ENCODE data around the gene CUTA. TPM values are rescaled to one million over a fixed set of nuclear protein-coding genes. Genes with fewer than 3 reads are reported as not detected.

The CUTA gene
- total RNA-seq, 2 experiments from 2014 or later: 164 to 175 TPM

DNA sequence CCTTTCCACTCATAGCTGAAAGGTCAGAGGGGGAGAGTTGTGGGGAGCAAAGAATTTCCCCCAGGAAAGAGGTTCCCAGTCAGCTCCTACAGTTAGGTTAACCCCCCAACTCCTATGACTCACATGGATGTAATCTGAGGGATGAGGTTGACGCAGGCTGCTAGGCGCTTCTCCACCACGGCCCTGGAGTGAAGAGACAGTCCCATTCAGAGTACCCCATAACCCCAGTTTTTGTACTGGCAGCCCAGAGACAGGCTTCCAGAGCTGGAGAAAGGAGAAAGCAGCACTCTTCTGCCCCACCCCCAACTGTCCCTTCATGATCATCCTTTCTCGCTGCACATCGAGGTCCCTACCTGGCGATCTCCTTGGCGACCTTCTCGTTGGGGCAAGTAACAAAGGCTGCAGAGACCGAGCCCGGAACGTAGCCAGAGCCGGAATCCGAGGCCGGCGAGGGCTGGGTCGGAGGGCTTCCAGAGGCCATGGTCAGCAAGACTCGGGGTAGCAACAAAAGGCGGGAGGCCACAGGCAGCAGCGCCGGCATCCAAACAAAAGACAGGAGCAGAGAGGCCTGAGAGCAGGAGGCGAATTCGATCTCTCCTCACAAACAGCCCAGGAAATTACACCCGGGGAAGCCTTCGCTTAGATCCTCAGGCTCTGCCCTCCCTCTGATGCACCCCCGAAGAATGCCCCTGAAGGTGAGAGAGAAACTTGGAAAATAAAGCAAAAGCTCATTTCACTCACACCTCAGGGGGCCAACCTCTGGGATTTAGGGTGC, 592 bp downstream of the CUTA start:
- ChIA-PET CTCF (ENCODE audit: unreplicated experiment) (no interaction called here), POLR2A (interaction anchor here (0.6 to 1.6 kb wide), 2 partner anchors 12 to 85 kb away, joined by 3 to 4 read pairs; no protein-coding TSS in a partner anchor)
- Histone ChIP-seq H3K9me2 (ENCODE audit: insufficient read depth, low read length) (no peaks in the 10 kb centered on the region), H3K36me3 (ENCODE audit: insufficient read depth, low read length) (peaks cover 40% of the 10 kb centered on the region), H3K9me3 (ENCODE audit: low read length) (no peaks in the 10 kb centered on the region), H3K4me3 (ENCODE audit: low read depth, low read length, poor library complexity, severe bottlenecking) (peak overlapping the region; percentile 77), H3K4me2 (ENCODE audit: low read length) (peak overlapping the region; percentile 98), H3K27ac (ENCODE audit: low read depth, low read length, poor library complexity, severe bottlenecking) (peak overlapping the region; percentile 52), H3K79me2 (ENCODE audit: insufficient read depth, low read depth, low read length) (peaks cover 21% of the 10 kb centered on the region; the same call in 1 of the 2 replicates), H4K20me1 (ENCODE audit: insufficient read depth, low read length) (peaks cover 6% of the 10 kb centered on the region; the same call in 1 of the 2 replicates), H3K4me1 (ENCODE audit: insufficient read depth, low read length, poor library complexity, severe bottlenecking) (peaks cover 58% of the 10 kb centered on the region), H2AFZ (ENCODE audit: low read length) (peak overlapping the region; percentile 35; the same call in 1 of the 2 replicates)
- TF ChIP-seq, protein P1, sequence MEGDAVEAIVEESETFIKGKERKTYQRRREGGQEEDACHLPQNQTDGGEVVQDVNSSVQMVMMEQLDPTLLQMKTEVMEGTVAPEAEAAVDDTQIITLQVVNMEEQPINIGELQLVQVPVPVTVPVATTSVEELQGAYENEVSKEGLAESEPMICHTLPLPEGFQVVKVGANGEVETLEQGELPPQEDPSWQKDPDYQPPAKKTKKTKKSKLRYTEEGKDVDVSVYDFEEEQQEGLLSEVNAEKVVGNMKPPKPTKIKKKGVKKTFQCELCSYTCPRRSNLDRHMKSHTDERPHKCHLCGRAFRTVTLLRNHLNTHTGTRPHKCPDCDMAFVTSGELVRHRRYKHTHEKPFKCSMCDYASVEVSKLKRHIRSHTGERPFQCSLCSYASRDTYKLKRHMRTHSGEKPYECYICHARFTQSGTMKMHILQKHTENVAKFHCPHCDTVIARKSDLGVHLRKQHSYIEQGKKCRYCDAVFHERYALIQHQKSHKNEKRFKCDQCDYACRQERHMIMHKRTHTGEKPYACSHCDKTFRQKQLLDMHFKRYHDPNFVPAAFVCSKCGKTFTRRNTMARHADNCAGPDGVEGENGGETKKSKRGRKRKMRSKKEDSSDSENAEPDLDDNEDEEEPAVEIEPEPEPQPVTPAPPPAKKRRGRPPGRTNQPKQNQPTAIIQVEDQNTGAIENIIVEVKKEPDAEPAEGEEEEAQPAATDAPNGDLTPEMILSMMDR (conservative IDR thresholded peaks at IDR 0.05; ENCODE audit: low read length): no peak
- TF ChIP-seq EZH2phosphoT487 (IDR thresholded peaks at IDR 0.05; ENCODE audit: borderline replicate concordance, low read depth, low read length): no peak
- no TSS peak for BruUV-seq (replicated peaks)
- DNase-seq (ENCODE audit: low spot score): no peak
- intact Hi-C loops (cut with micrococcal nuclease; ENCODE audit: unreplicated experiment): loop anchor here (10.0 kb wide), 1 partner anchor 213 kb away; the partner anchor contains the start of genes HSD17B8, RING1, RXRB and SLC39A7

DNA sequence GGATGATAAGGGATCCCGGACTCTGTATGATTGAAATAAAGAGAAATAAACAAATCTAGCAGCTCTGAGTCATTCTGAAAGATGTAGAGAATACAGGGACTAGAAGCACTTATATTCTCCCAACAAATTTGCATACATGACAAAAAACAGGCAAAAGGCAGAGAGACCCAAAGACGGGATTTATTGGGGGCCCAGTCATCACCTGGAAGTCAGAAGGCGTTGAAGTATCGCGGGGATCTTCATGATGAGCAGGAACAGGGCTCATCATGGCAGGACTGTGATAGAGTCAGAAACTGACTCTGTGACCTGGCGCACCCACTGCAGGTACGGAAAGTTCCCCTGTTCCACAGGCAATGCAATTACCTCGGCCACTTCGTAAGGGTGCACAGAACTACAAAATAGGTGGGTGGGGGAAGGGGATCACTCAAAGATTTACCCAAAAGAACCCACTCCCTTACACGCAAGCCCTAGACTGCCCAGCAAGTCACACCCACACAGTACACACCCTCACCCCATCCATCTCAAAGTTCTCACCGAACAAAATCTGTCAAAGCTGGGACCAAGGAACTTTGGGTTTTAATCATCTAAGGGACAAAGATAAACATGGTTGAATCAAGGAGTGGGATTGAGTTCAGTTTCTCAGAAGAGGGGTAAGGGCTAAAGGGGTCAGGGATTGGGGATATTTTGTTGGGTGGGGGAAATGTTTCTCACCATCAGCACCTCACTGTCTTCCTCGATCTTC, 1.4 kb downstream of the CUTA start:
- TSS peak; percentile 91 for BruUV-seq (replicated peaks)
- Histone ChIP-seq H3K4me3 (ENCODE audit: low read depth, low read length, poor library complexity, severe bottlenecking) (peak overlapping the region; percentile 77), H3K4me1 (ENCODE audit: insufficient read depth, low read length, poor library complexity, severe bottlenecking) (peaks cover 65% of the 10 kb centered on the region), H3K36me3 (ENCODE audit: insufficient read depth, low read length) (peaks cover 42% of the 10 kb centered on the region), H3K27ac (ENCODE audit: low read depth, low read length, poor library complexity, severe bottlenecking) (peak overlapping the region; percentile 52), H3K79me2 (ENCODE audit: insufficient read depth, low read depth, low read length) (peaks cover 22% of the 10 kb centered on the region; the same call in 1 of the 2 replicates), H3K4me2 (ENCODE audit: low read length) (peak overlapping the region; percentile 98), H2AFZ (ENCODE audit: low read length) (no peak overlapping the region), H3K9me2 (ENCODE audit: insufficient read depth, low read length) (no peaks in the 10 kb centered on the region), H4K20me1 (ENCODE audit: insufficient read depth, low read length) (peaks cover 6% of the 10 kb centered on the region; the same call in 1 of the 2 replicates), H3K9me3 (ENCODE audit: low read length) (no peaks in the 10 kb centered on the region)
- CTCF ChIA-PET (ENCODE audit: unreplicated experiment): no interaction called here
- TF ChIP-seq EZH2phosphoT487 (IDR thresholded peaks at IDR 0.05; ENCODE audit: borderline replicate concordance, low read depth, low read length): no peak
- TF ChIP-seq, protein P1 (conservative IDR thresholded peaks at IDR 0.05; ENCODE audit: low read length): no peak
- intact Hi-C loops (cut with micrococcal nuclease; ENCODE audit: unreplicated experiment): loop anchor here (10.0 kb wide), 1 partner anchor 212 kb away; the partner anchor contains the start of genes HSD17B8, RING1, RXRB and SLC39A7
- DNase-seq (ENCODE audit: low spot score): no peak
- POLR2A ChIA-PET: interaction anchor here (0.6 to 1.1 kb wide), 2 partner anchors 42 to 84 kb away, joined by 3 read pairs; no protein-coding TSS in a partner anchor

All from OCI-LY7 (cell line).